Gastrocnemius medialis (tissue), 4 donors: Measurements from ENCODE around the gene LCLAT1.

Experiments
- CTCF ChIP-seq, 5 experiments: fragments of 450-650 bp in 3 of 5; fragments of 200-600 bp in 2 of 5; sonication (generic) in 2 of 5; IDR thresholded peaks in 4 of 5; conservative IDR thresholded peaks in 1 of 5; 1 replicate in 4 of 5; 2 replicates in 1 of 5; pipeline ENCODE4 v1.5.1; 2016 to 2019; ENCODE audit warnings: antibody characterized with exemption in 5 of 5, mild to moderate bottlenecking in 3 of 5, moderate library complexity in 3 of 5
- POLR2A ChIP-seq, 2 donors: fragments of 450-650 bp; IDR thresholded peaks; one replicate each; pipeline ENCODE4 v1.6.1; 2017; ENCODE audit warnings: antibody characterized with exemption in 2 of 2, mild to moderate bottlenecking in 2 of 2, moderate library complexity in 2 of 2

- TF ChIP-seq CTCF (IDR thresholded peaks at IDR 0.05 in 4 of 5, conservative IDR thresholded peaks at IDR 0.05 in 1 of 5) = no peak
- no peak for TF ChIP-seq POLR2A (IDR thresholded peaks at IDR 0.05)
Measured at GRCh38 chr2:30412047-30412683, 34.9 kb upstream of the LCLAT1 start.
